Measurements from ENCODE around the gene EML1. TPM values are rescaled to one million over a fixed set of nuclear protein-coding genes. Genes with fewer than 3 reads are reported as not detected.

Gene EML1
- total and polyA plus RNA-seq, 10 donors, result 1.8 to 15.5 (median 6.0) TPM

DNA sequence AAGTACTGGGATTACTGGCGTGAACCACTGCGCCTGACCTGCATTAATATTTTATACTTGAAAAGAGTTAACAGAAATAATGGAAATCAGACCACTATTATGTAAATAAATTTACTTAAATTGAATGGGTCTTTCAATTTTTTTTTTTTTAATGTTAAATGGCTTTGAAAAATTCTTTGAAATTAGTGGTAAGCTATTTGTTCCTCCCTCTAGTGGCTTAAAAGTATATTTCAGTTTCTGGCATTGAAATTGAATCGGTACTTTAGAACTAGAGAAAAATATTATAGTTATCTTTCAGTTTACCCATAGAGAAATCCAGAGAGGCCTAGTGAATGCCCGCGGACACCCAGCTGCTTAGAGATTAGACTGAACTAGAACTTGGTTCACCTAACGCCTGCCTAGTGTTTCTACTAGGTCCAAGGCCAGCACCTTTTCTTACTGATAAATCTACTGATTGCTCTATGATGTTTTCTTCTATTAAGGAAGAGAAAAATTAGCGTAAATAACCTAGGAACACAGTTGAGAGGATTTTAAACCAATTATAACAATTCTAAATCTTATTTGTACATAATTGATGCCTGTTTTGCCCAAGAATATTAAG, 106.5 kb downstream of the EML1 start:
- no peak overlapping the region for H3K4me3 ChIP-seq
- H3K9me3 ChIP-seq, result peaks cover 0 to 19% (median 14%) of the 10 kb centered on the region in 8 donors
- peaks cover 0 to 4% (median 0%) of the 10 kb centered on the region in 7 donors for H3K27me3 ChIP-seq (replicated peaks in 1 of 7)
- DNase-seq, result no peak
- TF ChIP-seq CTCF (IDR thresholded peaks at IDR 0.05 in 8 of 11, conservative IDR thresholded peaks at IDR 0.05 in 3 of 11) (peak in 7 of 11 experiments; percentile 15 to 56 (median 50)), POLR2AphosphoS5 (IDR thresholded peaks at IDR 0.05) (no peak)
- intact Hi-C loops (cut with DNase I; ENCODE audit: low total_unique reads), result no loop called here
- no peak overlapping the region for H3K27ac ChIP-seq
- H3K36me3 ChIP-seq, result peaks cover 0 to 10% (median 0%) of the 10 kb centered on the region in 6 donors
- H3K4me1 ChIP-seq, result no peaks in the 10 kb centered on the region
- WGBS, 5 donors, result 72 to 82% (median 77%) methylated on average over 7 of the region's 7 CpGs

DNA sequence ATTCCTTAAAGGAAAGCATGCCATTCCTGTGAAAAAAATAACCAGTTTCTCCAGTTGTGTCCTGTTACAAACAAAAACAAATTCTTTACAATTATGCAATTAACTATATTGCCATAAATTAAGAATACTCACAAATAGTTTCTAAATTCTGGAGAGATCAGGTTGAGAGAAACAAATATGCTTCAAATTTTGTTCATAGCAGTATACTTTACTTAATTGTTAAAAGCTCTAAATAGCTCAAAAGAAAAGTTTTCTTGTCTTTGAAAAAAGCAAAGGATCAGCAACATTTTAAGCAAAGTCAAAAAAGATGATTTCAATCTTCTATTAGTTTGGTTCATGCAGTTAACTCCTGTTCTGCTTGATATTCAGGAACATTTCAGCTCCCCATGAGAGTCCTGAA, 109.7 kb downstream of the EML1 start:
- TF ChIP-seq POLR2AphosphoS5 (IDR thresholded peaks at IDR 0.05), result no peak
- no peak for TF ChIP-seq CTCF (IDR thresholded peaks at IDR 0.05 in 8 of 11, conservative IDR thresholded peaks at IDR 0.05 in 3 of 11)
- no peak for TF ChIP-seq POLR2A (IDR thresholded peaks at IDR 0.05)
- Histone ChIP-seq H3K4me1 (no peaks in the 10 kb centered on the region), H3K9me3 (peaks cover 0 to 19% (median 14%) of the 10 kb centered on the region in 8 donors), H3K36me3 (peaks cover 0 to 10% (median 0%) of the 10 kb centered on the region in 6 donors), H3K27me3 (replicated peaks in 1 of 7) (peaks cover 0 to 4% (median 0%) of the 10 kb centered on the region in 7 donors), H3K27ac (no peak overlapping the region), H3K4me3 (no peak overlapping the region)
- DNase-seq, result no peak
- intact Hi-C loops (cut with DNase I; ENCODE audit: low total_unique reads), result no loop called here

GRCh38 chr14:99904506-99904905, 111.3 kb downstream of the EML1 start:
- Histone ChIP-seq H3K4me1 (no peaks in the 10 kb centered on the region), H3K36me3 (peaks cover 0 to 13% (median 0%) of the 10 kb centered on the region in 6 donors), H3K27me3 (replicated peaks in 1 of 7) (no peaks in the 10 kb centered on the region), H3K9me3 (peaks cover 0 to 19% (median 14%) of the 10 kb centered on the region in 8 donors), H3K4me3 (no peak overlapping the region), H3K27ac (no peak overlapping the region)
- no peak for TF ChIP-seq POLR2A (IDR thresholded peaks at IDR 0.05)
- no peak for TF ChIP-seq CTCF (IDR thresholded peaks at IDR 0.05 in 8 of 11, conservative IDR thresholded peaks at IDR 0.05 in 3 of 11)
- TF ChIP-seq POLR2AphosphoS5 (IDR thresholded peaks at IDR 0.05), result no peak
- no peak for DNase-seq
- 56 to 79% (median 76%) methylated on average over 2 of the region's 2 CpGs for WGBS, 5 donors
- intact Hi-C loops (cut with DNase I; ENCODE audit: low total_unique reads), result no loop called here

- Histone ChIP-seq H3K36me3 (peaks cover 0 to 16% (median 0%) of the 10 kb centered on the region in 6 donors), H3K9me3 (peaks cover 0 to 19% (median 14%) of the 10 kb centered on the region in 8 donors), H3K27ac (no peak overlapping the region), H3K4me1 (no peaks in the 10 kb centered on the region), H3K4me3 (no peak overlapping the region), H3K27me3 (replicated peaks in 1 of 7) (no peaks in the 10 kb centered on the region)
- no peak for DNase-seq
- WGBS, 5 donors, result 88 to 99% (median 96%) methylated on average over 5 of the region's 5 CpGs
- no peak for TF ChIP-seq CTCF (IDR thresholded peaks at IDR 0.05 in 8 of 11, conservative IDR thresholded peaks at IDR 0.05 in 3 of 11)
- no peak for TF ChIP-seq POLR2A (IDR thresholded peaks at IDR 0.05)
- no peak for TF ChIP-seq POLR2AphosphoS5 (IDR thresholded peaks at IDR 0.05)
- intact Hi-C loops (cut with DNase I; ENCODE audit: low total_unique reads), result no loop called here
Measured at GRCh38 chr14:99905121-99905520, 111.9 kb downstream of the EML1 start.

All from spleen (tissue), 11 donors.